ENCODE data around the gene YBX2.
A peak's percentile ranks its signal among the peaks of the same experiment; 100 is the strongest.
"Not testable (repeated sequence)": the region's sequence is repeated elsewhere in the genome, so short reads cannot be mapped to it uniquely, and the experiment has no call there.

YBX2 gene

DNA sequence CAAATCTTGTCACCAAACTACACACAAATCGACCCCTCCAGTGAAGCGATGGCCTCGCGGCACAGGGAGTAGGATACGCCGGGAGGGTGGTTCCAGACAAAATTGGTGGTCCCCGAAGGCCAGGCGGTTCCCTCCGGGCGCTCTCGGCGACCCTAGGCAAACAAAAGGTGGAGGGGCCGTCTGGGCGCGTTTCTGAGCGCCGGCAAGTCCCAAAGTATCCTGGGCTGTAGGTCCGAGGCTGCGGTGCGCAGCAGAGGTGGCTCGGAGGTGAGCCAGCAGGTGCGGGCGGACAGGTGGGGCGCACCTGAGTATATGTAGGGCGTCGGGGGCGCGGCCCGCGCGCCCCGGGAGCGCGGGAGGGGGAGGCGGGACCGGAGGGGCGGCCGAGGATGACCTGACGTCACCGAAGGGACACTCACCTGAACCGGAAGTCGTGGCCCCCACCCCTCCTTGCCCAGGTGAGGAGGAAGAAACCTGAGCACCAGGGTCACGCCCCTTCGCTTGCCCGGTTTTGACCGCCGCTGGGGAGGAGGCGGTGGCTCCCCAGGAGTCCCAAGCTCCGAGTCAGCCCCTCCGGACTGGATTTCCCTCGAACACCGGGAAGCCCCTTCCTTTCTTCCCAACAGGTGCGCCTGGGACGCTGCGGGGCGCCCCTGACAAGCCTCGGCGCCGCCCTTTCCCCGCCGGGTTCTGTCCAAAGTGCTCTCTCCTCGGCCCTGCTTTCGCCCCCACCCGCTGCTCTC is 32.1 kb downstream of the YBX2 start, which contains the start of gene CLDN7:
CLDN7 (minus strand) TSS at position 287 of the 743 bp plus-strand sequence. CDS start 435 bp downstream, outside the sequence.
- no peak for DNase-seq

DNA sequence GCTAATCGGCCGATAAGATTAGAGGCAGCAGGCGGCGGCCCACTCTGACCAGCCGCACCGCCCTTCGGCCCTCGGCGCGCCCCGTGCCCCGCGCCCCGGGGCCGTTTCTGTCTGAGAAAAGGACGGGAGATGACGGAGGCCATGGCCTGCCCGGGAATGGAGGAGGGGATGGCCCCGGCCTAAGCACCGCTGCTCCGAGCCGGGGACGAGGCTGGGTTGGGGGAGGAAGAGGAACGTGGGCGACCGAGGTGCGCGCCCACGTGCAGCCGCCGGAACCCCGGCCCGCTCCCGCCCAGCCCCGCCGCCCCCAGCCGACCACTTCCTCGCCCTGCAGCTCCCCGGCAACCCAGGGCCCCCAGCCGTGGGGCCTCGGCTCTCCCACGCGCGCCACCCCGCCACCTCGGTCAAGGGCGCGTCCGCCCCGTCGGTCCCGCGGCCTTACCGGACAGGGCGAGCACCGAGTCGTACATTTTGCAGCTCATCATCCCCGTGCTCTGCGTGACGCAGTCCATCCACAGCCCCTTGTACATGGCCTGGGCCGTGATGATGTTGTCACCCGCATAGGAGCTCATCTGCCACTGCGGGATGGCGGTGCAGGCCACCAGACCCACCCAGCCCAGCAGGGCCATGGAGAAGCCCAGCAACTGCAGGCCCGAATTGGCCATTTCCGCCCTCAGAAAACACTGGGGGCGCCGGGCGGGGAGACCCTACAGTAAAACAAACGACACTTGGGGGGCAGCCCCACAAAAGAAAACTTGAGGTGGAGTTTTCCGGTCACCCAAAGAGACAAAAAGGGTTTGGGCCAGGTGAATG is 32.9 kb downstream of the YBX2 start:
- DNase-seq = peak in 1 of 4 experiments; percentile 32

DNA sequence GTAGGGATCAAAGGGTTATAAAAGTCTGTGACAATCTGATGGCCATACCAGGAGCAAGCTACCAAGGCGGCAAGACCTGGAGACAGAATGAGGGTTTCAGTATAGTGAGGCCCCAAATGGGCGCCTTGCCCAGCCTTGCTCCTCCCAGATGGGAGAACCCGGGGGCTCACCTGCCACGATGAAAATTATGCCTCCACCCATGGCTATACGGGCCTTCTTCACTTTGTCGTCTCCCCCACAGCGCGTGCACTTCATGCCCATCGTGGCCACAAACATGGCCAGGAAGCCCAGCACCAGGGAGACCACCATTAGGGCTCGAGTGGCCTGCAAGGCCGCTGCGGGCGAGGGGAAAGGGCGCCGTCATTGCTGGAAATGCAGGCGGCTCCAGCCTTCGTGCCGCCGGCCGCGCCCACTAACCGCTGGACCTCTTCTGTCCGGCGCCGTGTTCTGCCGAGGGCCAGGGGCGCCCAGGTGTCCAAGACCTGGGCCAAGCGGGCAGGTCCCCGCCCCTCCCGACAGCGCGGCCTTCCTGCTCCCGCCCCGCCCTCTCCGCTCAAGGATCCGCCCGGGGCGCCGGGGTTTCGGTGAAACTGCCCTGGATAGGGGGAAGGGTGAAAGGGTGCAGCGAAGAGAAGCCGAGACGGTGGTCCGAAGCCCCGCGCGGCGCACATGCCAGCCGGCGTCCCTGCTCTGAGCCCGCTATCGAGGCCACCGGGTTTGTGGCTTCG is 33.6 kb downstream of the YBX2 start:
- peak in 1 of 4 experiments; percentile 20 for DNase-seq

DNA sequence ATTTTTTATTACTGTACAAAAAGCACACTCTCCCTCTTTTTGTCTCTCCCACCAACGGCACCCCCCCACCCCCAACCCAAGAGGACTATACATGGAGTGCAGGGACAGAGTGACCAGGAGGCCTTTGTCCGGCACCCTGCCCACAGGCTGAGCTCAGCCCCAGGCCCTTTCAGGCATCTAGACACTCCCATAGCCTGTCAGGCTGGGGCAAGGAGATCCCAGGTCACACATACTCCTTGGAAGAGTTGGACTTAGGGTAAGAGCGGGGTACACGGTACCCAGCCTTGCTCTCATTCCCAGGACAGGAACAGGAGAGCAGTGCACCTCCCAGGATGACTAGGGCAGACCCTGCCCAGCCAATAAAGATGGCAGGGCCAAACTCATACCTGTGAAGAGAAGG is 34.3 kb downstream of the YBX2 start:
- no peak for DNase-seq

DNA sequence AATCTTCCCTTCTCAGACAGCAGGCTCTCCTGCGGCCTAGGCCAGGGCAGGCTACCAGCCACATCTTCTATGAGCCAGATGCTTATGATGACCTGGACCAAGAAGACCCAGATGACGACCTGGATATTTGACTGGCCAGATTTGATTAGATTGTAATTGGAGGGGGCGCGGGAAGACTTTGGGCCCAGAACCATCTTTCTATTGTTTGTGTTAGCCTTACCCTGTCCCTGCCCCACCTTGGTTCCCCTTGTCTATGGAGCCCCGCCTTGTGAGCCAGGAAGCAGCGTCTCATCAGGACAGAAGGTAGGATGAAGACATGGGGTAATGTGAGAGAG is 34.9 kb downstream of the YBX2 start:
- no peak for DNase-seq

DNA sequence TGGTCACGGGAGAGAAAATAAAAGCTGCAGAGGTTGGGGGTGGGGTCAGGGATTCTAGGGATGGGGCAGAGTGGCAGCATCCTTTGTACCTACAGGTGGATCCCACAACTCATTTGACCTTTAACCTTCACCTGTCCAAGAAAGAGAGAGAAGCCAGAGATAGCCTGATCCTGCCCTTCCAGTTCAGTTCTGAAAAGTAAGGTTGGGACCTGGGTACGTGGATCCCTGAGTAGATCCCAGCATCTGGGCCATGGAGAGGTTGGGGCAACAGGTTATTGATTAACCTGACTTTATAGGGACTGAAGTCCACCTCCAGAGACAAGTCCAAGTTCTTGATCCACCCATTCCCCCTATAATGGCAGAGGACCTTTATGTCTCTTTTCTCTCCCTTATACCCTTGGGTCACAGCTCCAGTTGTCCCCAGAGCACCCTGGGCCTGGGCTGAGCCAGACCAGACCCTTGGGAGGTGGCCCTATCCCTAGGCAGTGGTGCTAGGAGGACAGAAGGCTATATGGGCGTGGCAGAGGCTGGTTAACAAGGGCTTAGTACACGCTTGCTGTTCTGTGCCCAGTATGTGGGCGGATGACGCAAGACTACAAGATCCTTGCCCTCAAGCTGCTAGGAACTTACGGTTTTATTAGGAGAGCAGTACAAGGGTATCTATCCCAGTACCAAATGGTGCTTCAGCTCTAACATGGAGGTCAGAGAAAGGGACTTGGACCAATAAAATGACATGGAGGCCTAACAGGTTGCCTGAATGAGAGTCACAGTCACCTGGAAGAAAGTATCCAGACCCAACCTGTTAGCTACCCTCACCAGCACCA is 35.5 kb downstream of the YBX2 start:
- no peak for DNase-seq

DNA sequence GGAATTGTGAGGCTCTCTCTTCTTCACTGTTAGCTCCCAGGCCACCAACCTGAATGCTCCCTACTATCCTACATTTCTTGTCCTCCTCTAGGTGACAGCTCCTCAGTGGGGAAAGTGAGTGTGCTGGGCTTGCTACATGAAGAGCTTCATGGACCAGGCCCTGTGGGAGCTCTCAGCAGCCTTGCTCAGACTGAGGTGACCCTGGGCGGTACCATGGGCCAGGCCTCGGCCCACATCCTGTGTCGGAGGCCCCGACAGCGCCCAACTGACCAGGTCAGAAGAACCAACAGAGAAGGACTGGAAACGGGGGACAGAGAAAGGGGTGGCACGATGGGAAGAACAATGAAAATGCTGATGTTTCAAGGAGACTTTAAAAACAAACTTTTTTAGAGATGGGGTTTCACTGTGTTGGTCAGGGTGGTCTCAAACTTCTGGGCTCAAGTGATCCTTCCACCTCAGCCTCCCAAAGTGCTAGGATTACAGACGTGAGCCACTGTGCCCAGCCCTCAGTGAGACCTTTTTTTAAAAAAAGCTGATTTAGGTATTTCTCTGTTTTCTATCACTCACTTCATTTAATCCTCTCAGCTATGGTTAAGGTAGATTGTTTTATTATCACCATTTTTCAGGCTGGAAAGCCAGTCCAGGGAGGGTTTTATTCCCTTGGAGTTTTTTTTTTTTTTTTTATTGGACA is 37.5 kb downstream of the YBX2 start:
- no peak for DNase-seq

DNA sequence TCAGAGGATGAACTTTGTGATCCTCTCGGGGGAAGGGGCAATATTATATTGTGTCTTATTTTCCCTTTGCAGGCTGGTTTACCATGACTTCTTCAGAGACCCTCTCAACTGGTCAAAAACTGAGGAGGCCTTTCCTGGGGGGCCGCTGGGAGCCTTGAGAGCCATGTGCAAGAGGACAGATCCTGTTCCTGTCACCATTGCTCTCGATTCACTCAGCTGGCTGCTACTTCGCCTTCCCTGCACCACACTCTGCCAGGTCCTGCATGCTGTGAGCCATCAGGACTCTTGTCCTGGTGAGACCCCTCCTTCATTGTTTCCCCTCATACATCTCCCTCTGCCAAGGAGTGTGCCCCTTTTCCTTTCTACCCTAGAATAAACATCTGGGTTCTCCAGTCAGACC is 39.9 kb downstream of the YBX2 start:
- no peak for DNase-seq

DNA sequence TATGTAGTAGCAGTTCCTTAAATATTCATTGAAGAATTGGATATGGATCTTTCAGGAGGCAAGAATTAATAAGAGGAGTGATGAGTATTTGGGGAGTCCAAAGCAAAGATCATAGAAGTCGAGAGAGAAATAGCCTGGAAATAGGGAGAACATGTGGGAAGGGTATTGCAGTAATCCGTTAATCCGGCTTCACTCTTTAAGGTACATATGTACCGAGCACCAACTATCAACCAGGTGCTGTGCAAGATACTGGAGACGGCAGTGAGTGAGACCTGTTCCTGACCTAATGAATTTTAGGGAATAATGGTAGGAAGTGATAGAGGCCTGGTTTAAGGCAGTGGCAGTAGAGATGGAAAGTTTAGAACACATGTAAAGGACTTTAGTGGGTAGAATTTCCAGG is 41.4 kb downstream of the YBX2 start:
- no peak for DNase-seq

DNA sequence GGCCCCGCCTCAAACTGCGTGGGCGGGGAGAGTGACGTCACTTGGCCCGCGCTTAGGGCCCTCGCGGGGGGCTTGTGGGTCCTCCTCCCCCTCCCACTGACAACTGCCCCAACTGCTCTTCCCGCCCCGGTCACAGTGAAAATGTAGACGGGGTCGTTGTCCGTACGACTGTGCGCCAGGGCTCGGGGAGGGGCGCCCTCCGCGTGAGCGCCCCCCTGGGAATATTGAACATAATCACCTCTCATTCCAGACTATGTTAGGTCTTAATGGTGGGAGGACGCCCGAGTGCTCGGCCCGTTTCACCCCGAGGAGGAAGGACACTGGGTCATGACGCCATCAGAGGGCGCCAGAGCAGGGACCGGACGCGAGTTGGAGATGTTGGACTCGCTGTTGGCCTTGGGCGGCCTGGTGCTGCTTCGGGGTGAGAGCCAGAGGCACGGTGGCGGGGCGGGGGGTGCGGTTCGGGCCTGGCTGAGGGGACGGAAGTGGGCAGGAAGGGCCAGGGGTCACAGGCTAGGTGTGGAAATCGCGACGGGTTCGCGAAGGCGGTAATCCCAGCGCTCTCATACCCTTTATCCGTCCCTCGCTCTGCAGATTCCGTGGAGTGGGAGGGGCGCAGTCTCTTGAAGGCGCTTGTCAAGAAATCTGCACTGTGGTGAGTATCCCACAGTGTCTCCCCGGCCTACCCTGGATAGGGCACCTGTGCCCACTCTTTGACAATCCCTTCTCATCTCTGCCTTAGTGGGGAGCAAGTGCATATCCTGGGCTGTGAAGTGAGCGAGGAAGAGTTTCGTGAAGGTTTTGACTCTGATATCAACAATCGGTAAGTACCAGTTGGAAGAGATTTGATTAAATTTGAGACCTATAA is 42.0 kb downstream of the YBX2 start, which contains the start of gene ELP5:
ELP5 (plus strand) TSS at position 40 of the 868 bp plus-strand sequence; CDS start at position 376, 336 bp downstream.
- peak; percentile 72 to 80 (median 74) for DNase-seq

DNA sequence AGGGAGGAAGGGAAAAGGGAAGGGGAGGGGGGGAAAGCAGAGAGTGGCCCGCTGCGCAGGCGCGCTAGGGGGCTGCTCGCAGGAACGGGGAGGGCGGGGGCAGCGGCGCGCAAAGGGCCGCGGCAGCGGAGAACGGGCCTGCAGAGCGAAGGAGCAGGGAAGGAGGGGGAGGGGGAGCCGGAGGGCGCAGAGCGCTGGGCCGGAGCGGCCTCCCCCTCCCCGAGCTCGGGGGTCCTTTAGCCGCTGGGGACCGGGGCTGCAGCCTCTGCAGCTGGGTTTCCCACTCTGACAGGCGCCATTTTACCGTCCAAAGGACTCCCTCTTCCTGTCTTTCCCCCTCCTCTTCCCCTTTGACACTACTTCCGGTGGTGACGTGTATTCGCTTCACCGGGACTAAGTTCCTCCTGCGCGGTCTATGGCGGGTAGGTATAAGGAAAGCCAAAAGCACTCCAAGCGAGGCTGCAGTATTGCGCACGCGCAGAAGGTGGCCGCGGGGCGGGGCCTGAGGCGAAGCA is 42.7 kb downstream of the YBX2 start, which contains the start of gene CTDNEP1:
CTDNEP1 (minus strand) TSS at position 74 of the 515 bp plus-strand sequence. CDS start 438 bp downstream, outside the sequence.
- DNase-seq = peak; percentile 96 to 99 (median 96)

DNA sequence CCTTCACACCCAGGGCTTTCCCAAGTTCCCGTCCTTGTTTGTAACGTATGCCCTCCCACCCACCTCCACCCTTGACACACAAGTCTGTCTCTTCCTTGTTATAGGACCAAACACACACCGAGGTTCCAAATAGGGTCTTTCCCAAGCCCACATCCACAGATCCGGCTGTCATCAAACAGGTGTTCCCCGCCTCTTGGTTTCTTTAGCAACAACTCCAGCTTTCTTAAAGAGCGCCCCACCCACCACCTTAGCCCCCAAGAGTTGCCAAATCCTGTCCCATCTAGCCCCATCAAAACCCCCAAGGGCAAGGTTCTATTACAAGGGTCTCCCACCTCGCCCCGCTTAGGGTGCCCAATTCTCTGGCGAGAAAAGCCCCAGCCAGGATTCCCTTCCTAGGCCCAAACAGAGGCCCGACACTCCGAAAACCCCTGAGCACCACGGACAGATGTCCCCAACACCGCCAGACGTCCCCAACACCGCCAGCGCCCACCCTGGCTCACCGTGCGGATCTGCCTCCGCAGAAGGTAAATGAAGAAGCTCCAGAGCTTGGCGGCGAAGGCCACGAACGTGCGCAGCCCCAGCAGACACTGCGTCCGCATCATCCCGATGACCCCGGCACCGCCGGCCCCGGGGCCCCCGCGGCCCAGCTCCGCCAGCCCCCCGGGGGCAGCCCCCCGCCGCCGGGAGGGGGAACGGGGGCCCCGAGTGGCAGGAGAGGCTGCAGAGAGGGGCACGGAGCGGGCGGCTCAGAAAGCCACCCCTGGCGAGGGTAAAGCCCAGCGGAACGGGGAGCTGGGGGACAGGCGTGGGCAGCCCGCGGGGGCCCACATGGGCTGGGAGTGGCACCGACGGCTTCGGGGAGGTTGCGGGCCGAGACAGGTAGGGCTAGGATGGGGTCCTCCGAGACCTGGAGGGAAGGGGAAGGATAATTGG is 43.5 kb downstream of the YBX2 start:
- no peak for DNase-seq

DNA sequence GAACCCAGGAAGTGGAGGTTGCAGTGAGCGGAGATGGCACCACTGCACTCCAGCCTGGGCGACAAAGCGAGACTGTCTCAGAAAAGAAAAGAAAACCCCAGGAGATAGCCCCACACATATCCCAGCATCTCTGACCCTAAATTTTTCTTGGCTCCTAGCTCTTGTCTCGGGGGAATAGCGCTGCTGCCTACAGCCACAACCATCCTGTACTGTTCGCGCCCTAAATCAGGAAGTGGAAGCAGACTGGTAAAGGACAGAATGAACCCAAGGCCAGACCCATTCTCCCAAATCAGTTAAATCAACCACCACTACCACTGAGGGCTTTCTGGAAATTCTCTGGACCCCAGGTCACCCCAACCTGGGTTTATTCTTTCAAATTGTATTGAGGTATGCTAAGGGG is 44.6 kb downstream of the YBX2 start:
- DNase-seq = no peak

DNA sequence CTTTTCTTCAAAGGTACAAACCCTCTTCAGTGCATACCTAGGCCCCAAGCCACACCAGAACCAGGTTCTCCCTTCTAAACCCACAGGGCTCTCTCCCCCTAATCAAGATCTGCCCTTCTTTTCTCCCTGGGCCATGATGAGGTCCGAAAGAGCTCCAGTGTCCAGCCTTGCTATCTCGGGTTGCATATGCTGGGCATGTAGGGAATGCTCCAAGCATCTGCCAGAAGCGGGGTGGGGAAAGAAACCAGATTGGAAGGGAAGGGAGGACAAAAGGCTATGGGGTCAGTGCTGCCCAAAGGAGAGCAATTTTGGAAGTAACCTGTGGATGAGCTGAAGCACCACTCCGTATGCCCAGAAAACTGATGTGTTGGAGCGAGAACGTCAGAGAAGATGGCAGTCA is 45.2 kb downstream of the YBX2 start:
- DNase-seq = no peak

DNA sequence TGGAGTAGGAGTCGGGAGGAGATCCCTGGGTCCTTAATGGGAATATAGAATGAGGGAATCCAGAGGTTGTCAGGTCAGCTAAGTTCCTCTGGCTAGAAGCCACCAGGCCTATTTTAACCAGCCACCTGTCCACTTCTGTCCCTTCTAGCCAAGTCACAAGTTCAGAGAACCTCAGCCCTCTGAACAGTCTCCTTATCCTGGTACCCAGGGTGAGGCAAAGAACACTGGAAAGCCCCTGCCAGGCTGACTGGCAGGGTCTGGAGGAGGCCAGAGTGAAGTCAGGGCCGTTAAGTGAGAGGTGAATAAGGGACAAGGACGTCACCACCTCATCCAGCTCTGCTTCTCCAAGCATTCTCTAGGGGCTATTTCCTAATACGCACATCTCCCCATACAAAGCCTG is 45.6 kb downstream of the YBX2 start:
- no peak for DNase-seq

DNA sequence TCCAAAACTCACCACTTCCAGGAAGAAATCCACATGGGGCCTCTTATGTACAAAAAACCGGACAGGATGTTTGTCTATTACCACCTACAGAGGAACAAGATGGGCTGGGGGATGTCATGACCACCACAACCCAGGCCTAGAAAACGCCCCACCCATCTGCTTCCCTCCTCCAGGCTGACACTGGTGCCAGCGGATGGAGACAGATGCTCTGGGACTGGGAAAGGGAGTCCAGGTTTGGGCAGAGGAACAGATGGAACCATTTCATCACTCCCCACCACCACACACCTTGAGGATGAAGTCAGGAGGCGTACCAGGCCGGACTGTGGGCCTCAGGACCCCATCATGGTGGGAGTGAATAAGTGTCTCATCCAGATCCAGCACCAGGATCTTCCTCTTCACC is 47.7 kb downstream of the YBX2 start:
- DNase-seq = no peak

DNA sequence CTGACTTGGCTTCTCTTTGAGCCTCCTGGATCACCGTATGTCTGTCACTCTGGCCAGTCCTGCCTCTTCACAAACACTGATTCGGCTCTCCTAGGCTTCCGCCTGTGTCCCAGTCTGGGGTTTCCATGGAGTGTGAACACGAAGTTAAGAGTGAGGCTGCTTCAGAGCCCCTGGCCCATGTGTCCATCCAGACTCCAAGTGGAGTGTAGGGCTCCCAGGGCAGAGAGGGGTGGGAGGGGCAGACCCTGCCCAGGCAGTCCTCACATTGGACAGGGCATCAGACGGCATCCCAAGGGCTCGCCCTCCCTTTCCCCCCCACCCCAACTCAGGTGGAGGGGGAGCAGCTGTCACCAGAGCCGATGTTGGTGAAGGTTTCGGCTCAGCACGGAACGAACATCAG is 50.6 kb downstream of the YBX2 start:
- not testable (repeated sequence) for DNase-seq

DNA sequence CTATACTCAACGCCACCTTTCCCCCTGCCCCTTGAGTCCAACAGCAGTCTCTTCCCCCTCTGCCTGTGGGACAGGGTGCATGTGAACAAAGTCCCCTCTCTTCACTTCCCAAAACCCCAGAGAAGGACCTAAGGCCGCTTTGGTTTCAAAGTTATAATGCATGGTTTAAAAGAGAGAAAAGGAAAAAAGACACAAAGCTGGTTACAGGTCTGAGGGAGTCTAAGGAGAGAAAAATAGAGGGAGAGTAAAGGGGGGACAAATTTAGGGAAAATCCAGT is 51.0 kb downstream of the YBX2 start:
- DNase-seq = no peak

DNA sequence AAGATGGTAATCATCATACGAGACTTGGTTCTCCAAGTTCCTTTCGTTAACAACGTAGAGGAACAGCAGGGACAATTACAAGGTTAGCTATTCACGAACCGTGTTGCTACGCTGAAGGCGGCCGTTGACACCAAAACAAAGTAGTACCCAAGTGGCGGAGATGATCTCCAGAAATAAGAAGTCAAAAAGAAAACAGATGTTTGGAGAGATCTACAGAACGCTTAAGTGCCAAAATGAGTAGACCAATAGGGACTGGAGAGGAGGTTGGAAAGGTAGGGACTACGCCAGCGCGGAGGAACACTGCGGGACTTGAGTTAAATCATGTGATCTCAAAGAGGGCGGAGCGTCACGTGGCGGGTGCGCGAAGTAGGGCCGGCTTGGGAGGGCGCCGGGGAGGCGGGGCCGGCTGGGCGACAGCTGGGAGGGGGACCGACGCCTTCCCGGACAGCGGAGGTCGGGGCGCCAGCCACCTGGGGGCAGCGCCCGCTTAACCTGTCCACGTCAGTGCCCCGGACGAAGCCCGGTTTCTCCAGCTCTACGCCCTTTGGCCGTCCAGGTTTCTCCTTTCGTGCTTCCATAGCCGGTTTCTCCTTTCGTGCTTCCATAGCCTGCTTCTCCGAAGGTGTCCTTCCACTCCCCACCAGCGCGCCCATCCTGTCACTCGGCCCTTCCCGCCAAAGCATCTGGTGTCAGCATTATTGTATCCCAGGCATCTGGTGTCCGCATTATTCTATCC is 51.6 kb downstream of the YBX2 start:
- peak; percentile 79 to 88 (median 86) for DNase-seq
